Islet of Langerhans (tissue), 1 donor: ENCODE measurements around the gene COPB2.
"Not testable (repeated sequence)": the region's sequence is repeated elsewhere in the genome, so short reads cannot be mapped to it uniquely, and the experiment has no call there.

ENCODE experiments used
- FAIRE-seq: peaks from one replicate; lab custom pipeline; 2011; peaks lifted over from hg19 to GRCh38; lab: Jason Lieb, UNC

The COPB2 gene

GRCh38 chr3:139389552-139390368, at the start of gene COPB2:
Gene COPB2 (minus strand): TSS chr3:139389647. CDS start chr3:139389550, 97 bp downstream.
- FAIRE-seq, result peak; percentile 51

- FAIRE-seq, result no peak
Observed at GRCh38 chr3:139434764-139435307, 45.4 kb upstream of the COPB2 start.

- FAIRE-seq, result no peak
Observed at GRCh38 chr3:139434228-139434627, 44.8 kb upstream of the COPB2 start.

- no peak for FAIRE-seq
Observed at GRCh38 chr3:139433089-139433488, 43.6 kb upstream of the COPB2 start.

GRCh38 chr3:139430493-139430892, 41.0 kb upstream of the COPB2 start:
- FAIRE-seq, result no peak

GRCh38 chr3:139427283-139428060, 38.0 kb upstream of the COPB2 start:
- peak; percentile 98 for FAIRE-seq

- FAIRE-seq, result no peak
Observed at GRCh38 chr3:139425745-139426400, 36.4 kb upstream of the COPB2 start.

GRCh38 chr3:139423232-139423631, 33.8 kb upstream of the COPB2 start:
- no peak for FAIRE-seq

GRCh38 chr3:139421460-139421859, 32.0 kb upstream of the COPB2 start:
- no peak for FAIRE-seq

GRCh38 chr3:139421040-139421439, 31.6 kb upstream of the COPB2 start:
- FAIRE-seq, result no peak

GRCh38 chr3:139418144-139418543, 28.7 kb upstream of the COPB2 start:
- no peak for FAIRE-seq

- FAIRE-seq, result no peak
Observed at GRCh38 chr3:139416275-139416674, 26.8 kb upstream of the COPB2 start.

GRCh38 chr3:139414608-139415224, 25.3 kb upstream of the COPB2 start:
- no peak for FAIRE-seq

GRCh38 chr3:139412891-139413290, 23.4 kb upstream of the COPB2 start:
- FAIRE-seq, result not testable (repeated sequence)

- not testable (repeated sequence) for FAIRE-seq
Observed at GRCh38 chr3:139401155-139401554, 11.7 kb upstream of the COPB2 start.

- no peak for FAIRE-seq
Observed at GRCh38 chr3:139396707-139397106, 7.3 kb upstream of the COPB2 start.

- no peak for FAIRE-seq
Observed at GRCh38 chr3:139394116-139394515, 4.7 kb upstream of the COPB2 start.

GRCh38 chr3:139388821-139389551, 461 bp downstream of the COPB2 start:
- FAIRE-seq, result no peak

GRCh38 chr3:139388077-139388476, 1.4 kb downstream of the COPB2 start:
- no peak for FAIRE-seq

- not testable (repeated sequence) for FAIRE-seq
Observed at GRCh38 chr3:139382291-139382690, 7.2 kb downstream of the COPB2 start.

- no peak for FAIRE-seq
Observed at GRCh38 chr3:139380575-139380974, 8.9 kb downstream of the COPB2 start.
